ENCODE data around the gene FAM120A.

The FAM120A gene

DNA sequence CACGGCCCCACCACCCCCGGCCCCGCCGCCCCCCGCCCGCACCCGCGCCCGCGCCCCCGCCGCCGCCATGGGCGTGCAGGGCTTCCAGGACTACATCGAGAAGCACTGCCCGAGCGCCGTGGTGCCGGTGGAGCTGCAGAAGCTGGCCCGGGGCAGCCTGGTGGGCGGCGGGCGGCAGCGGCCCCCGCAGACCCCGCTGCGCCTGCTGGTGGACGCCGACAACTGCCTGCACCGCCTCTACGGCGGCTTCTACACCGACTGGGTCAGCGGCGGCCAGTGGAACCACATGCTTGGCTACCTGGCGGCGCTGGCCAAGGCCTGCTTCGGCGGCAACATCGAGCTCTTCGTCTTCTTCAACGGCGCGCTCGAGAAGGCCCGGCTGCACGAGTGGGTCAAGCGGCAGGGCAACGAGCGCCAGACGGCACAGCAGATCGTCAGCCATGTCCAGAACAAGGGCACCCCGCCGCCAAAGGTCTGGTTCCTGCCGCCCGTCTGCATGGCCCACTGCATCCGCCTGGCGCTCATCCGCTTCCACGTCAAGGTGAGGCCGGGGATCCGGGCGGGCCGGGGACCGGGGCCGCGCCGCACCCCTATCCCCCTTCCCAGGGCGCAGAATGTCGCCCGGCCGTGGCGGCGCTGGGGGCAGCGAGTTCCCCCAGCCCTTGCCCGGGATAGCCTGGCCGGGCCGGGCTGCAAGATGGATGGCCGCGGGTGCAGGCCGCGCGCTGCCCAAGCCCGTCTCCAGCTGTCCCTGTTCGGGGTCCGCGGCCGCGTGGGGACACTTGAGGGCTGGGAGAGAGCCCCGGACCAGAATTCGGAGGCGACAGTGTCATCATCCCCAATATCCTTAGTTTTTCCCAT lies 594 bp downstream of the FAM120A start:
- Histone ChIP-seq H3K36me3 (ENCODE audit: control insufficient read depth in 2 of 2, insufficient read depth in 2 of 2, low read length in 2 of 2) (peaks cover 10% of the 10 kb centered on the region in 2 donors), H3K4me3 (ENCODE audit: low read length in 2 of 2) (peak overlapping the region; percentile 88 to 94), H3K27me3 (ENCODE audit: control insufficient read depth in 1 of 2, insufficient read depth in 2 of 2, low read length in 2 of 2) (no peaks in the 10 kb centered on the region), H3K9ac (ENCODE audit: low read length in 2 of 2) (peak overlapping the region; percentile 89 to 91), H3K4me1 (ENCODE audit: control insufficient read depth, insufficient read depth, low read length) (peaks cover 36% of the 10 kb centered on the region), H3K27ac (ENCODE audit: low read length) (peak overlapping the region; percentile 82), H3K9me3 (ENCODE audit: control insufficient read depth in 2 of 2, low read length in 2 of 2) (no peaks in the 10 kb centered on the region)

DNA sequence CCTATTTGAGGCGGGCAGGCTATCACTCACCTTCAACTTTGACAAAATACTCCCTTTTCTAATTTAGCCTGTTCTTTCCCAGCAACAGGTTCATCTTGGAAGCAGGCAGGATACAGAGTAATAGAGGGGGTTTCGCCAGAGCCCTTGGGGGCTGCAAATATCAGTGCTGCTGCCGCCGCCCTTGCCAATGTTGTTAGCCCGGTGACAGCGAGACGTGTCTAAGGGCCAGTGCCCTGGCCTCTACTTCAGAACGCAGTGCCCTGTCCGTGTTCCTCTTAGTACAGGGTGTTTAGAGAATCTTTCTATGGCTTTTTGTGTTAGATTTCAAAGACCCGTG lies 1.2 kb downstream of the FAM120A start:
- Histone ChIP-seq H3K9ac (ENCODE audit: low read length in 2 of 2) (peak overlapping the region; percentile 89 to 91), H3K27me3 (ENCODE audit: control insufficient read depth in 1 of 2, insufficient read depth in 2 of 2, low read length in 2 of 2) (no peaks in the 10 kb centered on the region), H3K27ac (ENCODE audit: low read length) (peak overlapping the region; percentile 82), H3K4me1 (ENCODE audit: control insufficient read depth, insufficient read depth, low read length) (peaks cover 36% of the 10 kb centered on the region), H3K9me3 (ENCODE audit: control insufficient read depth in 2 of 2, low read length in 2 of 2) (no peaks in the 10 kb centered on the region), H3K36me3 (ENCODE audit: control insufficient read depth in 2 of 2, insufficient read depth in 2 of 2, low read length in 2 of 2) (peaks cover 5 to 6% of the 10 kb centered on the region in 2 donors), H3K4me3 (ENCODE audit: low read length in 2 of 2) (peak overlapping the region; percentile 88 to 94)

DNA sequence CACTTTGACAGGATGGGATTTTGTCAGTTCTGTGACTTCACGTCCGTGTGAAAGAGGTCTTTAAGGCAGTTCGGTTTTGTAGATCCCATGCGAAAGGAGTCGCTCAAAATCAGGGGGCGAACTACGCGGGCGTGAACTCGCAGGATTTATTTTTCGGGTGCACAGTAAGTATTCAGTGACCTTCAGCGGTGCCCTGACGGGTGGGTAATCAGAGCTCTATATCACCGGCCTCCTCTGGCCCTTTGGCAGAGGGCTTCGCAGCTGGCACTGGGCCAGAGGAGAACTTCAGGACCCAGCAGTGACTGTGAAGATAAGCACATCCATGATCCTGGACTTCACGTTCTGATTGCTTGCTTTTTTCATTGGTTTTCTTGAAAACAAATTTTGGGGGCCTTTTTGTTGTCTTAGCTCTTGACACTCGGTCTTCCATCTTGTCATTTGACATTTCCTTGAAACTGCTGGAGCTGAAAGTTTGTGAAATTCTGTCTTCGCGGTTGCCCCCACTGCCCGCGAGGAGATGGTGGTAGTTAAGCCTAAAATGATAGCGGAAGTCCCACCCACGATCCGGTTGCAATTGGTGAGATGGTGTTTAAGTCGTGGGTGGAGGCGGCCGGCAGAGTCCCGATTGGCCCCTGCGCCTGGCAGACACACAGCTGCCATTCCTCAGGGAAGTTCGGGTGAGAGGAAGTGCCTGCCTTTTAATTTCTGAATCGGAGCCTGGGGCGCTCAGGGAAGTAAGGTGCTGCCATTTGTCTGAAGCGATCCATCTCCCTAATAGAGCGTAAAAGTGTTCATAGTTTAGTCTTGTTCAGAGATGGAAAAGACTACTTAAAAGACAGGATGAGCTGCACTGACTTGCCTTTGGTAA lies 1.8 kb downstream of the FAM120A start, which contains the start of gene FAM120AOS:
Gene FAM120AOS, minus strand, starts transcription at position 535 of the 868 bp plus-strand sequence. CDS start 872 bp downstream, outside the sequence.
- Histone ChIP-seq H3K4me1 (ENCODE audit: control insufficient read depth, insufficient read depth, low read length) (peaks cover 39% of the 10 kb centered on the region), H3K36me3 (ENCODE audit: control insufficient read depth in 2 of 2, insufficient read depth in 2 of 2, low read length in 2 of 2) (no peaks in the 10 kb centered on the region), H3K4me3 (ENCODE audit: low read length in 2 of 2) (peak within 1 kb of the TSS; percentile 88 to 94), H3K27me3 (ENCODE audit: control insufficient read depth in 1 of 2, insufficient read depth in 2 of 2, low read length in 2 of 2) (no peaks in the 10 kb centered on the region), H3K9me3 (ENCODE audit: control insufficient read depth in 2 of 2, low read length in 2 of 2) (no peaks in the 10 kb centered on the region), H3K27ac (ENCODE audit: low read length) (peak within 1 kb of the TSS; percentile 82), H3K9ac (ENCODE audit: low read length in 2 of 2) (peak within 1 kb of the TSS; percentile 89 to 91)

DNA sequence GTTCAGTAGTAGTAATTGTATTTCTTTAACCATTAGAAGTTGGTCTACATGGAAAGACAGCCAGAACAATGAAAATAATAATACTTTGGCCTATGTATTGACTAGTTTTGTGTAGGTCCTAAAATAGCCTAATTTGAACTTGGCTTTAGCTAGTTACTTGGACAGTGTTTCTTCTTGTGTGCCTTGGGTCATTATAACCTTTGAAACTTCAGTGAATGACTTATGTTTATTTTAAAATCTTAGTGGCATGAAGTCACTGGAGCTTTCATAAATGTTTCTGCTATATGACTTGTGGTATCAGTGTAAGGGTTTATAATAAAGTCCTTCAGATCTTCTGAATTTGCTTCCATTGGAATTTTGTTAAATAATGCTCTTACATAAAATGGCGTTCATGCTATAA lies 4.5 kb downstream of the FAM120A start:
- Histone ChIP-seq H3K9me3 (ENCODE audit: control insufficient read depth in 2 of 2, low read length in 2 of 2) (no peaks in the 10 kb centered on the region), H3K36me3 (ENCODE audit: control insufficient read depth in 2 of 2, insufficient read depth in 2 of 2, low read length in 2 of 2) (no peaks in the 10 kb centered on the region), H3K4me1 (ENCODE audit: control insufficient read depth, insufficient read depth, low read length) (peaks cover 24% of the 10 kb centered on the region), H3K9ac (ENCODE audit: low read length in 2 of 2) (no peak overlapping the region), H3K27me3 (ENCODE audit: control insufficient read depth in 1 of 2, insufficient read depth in 2 of 2, low read length in 2 of 2) (no peaks in the 10 kb centered on the region), H3K4me3 (ENCODE audit: low read length in 2 of 2) (no peak overlapping the region), H3K27ac (ENCODE audit: low read length) (no peak overlapping the region)

DNA sequence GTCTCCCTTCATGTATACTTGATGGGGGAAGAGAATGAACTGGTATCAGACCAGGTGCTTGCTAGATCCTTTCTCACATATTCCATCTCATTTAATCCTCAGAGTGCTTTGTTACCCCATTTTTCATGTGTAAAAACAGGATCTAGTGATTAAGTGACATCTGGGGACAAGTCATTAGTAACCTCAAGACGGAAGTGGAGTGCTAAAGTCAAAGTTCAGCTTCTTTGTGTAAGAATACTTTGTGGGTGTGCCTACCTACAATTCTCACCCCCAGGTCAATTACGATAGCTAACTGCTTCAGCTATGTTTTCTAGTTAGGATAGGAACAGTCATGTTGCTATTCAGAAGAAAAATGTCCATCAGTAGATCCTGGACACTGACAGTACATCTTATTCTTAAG lies 5.0 kb downstream of the FAM120A start:
- no peaks in the 10 kb centered on the region for H3K27me3 ChIP-seq (ENCODE audit: control insufficient read depth in 1 of 2, insufficient read depth in 2 of 2, low read length in 2 of 2)
- no peak overlapping the region for H3K9ac ChIP-seq (ENCODE audit: low read length in 2 of 2)
- no peak overlapping the region for H3K27ac ChIP-seq (ENCODE audit: low read length)
- no peaks in the 10 kb centered on the region for H3K36me3 ChIP-seq (ENCODE audit: control insufficient read depth in 2 of 2, insufficient read depth in 2 of 2, low read length in 2 of 2)
- peaks cover 24% of the 10 kb centered on the region for H3K4me1 ChIP-seq (ENCODE audit: control insufficient read depth, insufficient read depth, low read length)
- H3K9me3 ChIP-seq (ENCODE audit: control insufficient read depth in 2 of 2, low read length in 2 of 2), result no peaks in the 10 kb centered on the region
- H3K4me3 ChIP-seq (ENCODE audit: low read length in 2 of 2), result no peak overlapping the region

DNA sequence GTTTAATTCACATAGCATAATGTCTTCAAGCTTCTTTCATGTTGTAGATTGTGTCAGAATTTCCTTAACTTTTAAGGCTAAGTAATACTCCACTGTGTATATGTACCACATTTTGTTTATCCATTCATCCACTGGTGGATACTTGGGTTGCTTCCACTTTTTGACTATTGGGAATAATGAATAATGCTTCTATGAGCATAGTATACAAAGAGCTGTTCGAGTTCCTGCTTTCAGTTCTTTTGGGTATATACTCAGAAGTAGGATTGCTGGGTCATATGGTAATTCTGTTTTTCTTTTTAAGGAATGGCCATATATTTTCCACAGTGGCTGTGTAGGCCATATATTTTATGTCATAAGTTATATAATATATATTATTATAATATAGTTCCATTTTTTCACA lies 5.5 kb downstream of the FAM120A start:
- Histone ChIP-seq H3K27ac (ENCODE audit: low read length) (no peak overlapping the region), H3K4me3 (ENCODE audit: low read length in 2 of 2) (no peak overlapping the region), H3K4me1 (ENCODE audit: control insufficient read depth, insufficient read depth, low read length) (peaks cover 24% of the 10 kb centered on the region), H3K9me3 (ENCODE audit: control insufficient read depth in 2 of 2, low read length in 2 of 2) (no peaks in the 10 kb centered on the region), H3K9ac (ENCODE audit: low read length in 2 of 2) (no peak overlapping the region), H3K27me3 (ENCODE audit: control insufficient read depth in 1 of 2, insufficient read depth in 2 of 2, low read length in 2 of 2) (no peaks in the 10 kb centered on the region), H3K36me3 (ENCODE audit: control insufficient read depth in 2 of 2, insufficient read depth in 2 of 2, low read length in 2 of 2) (no peaks in the 10 kb centered on the region)

DNA sequence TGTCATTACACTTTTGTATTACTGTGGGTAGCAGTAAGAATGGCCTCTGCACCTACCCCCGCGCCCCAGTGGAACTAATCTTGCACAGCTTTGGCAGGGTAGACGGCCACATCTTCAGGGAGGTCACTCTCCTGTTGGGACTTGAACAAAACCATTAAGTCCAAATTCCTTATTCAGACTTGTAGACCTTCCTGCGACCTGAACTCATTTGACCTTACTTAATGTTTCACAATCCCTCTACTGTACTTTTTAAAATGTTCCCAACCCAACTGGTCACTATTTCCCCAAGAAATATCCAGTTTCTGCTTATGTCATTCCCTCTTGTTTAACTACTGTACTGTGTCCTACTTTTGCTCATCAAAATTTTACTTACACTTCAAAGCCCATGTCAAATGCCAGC lies 7.2 kb downstream of the FAM120A start:
- Histone ChIP-seq H3K9ac (ENCODE audit: low read length in 2 of 2) (no peak overlapping the region), H3K27ac (ENCODE audit: low read length) (no peak overlapping the region), H3K36me3 (ENCODE audit: control insufficient read depth in 2 of 2, insufficient read depth in 2 of 2, low read length in 2 of 2) (no peaks in the 10 kb centered on the region), H3K27me3 (ENCODE audit: control insufficient read depth in 1 of 2, insufficient read depth in 2 of 2, low read length in 2 of 2) (no peaks in the 10 kb centered on the region), H3K9me3 (ENCODE audit: control insufficient read depth in 2 of 2, low read length in 2 of 2) (no peaks in the 10 kb centered on the region), H3K4me3 (ENCODE audit: low read length in 2 of 2) (no peak overlapping the region), H3K4me1 (ENCODE audit: control insufficient read depth, insufficient read depth, low read length) (peaks cover 20% of the 10 kb centered on the region)

DNA sequence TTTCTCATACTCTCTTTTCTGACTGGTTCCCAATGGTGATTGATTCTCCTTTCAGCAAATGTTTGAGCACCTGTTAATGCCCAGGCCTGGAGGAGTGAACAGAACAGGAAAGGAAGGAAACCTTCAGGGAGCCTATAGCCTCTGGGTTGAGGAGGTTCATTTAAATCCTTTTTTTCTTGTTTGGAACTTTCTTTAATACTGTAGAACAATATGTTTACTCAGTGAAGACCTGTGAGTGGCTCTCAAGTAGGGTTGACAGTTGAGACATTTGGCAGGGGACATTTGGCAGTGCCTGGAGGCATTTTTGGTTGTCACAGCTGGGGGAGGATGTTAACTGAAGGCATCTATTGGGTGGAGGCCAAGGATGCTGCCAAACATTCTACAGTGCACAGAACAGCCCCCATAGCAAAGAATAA lies 8.0 kb downstream of the FAM120A start:
- Histone ChIP-seq H3K27ac (ENCODE audit: low read length) (no peak overlapping the region), H3K9ac (ENCODE audit: low read length in 2 of 2) (no peak overlapping the region), H3K4me1 (ENCODE audit: control insufficient read depth, insufficient read depth, low read length) (peaks cover 14% of the 10 kb centered on the region), H3K36me3 (ENCODE audit: control insufficient read depth in 2 of 2, insufficient read depth in 2 of 2, low read length in 2 of 2) (no peaks in the 10 kb centered on the region), H3K4me3 (ENCODE audit: low read length in 2 of 2) (no peak overlapping the region), H3K9me3 (ENCODE audit: control insufficient read depth in 2 of 2, low read length in 2 of 2) (no peaks in the 10 kb centered on the region), H3K27me3 (ENCODE audit: control insufficient read depth in 1 of 2, insufficient read depth in 2 of 2, low read length in 2 of 2) (no peaks in the 10 kb centered on the region)

DNA sequence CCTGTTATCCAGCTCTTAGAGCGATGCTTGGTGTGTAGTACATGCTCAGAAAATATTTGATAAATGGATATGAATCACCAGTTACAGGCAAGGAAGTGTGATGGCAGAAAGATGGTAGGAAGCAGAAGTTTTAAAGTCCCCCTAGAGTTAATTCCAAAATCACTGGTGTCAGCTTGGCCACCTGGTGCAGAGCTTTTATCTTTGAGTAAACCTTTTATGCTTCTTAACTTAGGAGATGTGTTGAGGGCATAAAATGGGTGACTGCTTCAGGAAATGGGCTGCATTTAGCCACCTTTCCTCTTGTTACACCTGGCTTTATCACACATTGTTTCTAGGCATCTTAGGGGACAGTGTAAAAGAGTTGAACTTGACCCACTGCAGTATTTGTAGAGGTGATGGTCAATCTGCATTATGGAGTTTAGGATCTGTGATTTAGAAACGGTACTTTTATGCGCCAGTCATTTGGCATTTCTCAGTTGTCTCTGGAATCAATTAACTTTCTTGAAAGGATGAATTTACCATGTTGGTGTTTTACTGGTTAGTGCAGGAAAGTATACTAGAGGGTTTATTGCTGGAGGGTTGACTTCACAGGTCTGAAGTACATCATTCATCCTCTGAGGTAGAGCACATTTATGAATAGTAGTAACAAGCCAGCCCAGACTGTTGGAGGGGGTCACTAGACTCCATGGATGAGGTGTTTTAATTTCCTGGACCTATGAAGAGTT lies 9.4 kb downstream of the FAM120A start:
- H3K36me3 ChIP-seq (ENCODE audit: control insufficient read depth in 2 of 2, insufficient read depth in 2 of 2, low read length in 2 of 2), result no peaks in the 10 kb centered on the region
- H3K9me3 ChIP-seq (ENCODE audit: control insufficient read depth in 2 of 2, low read length in 2 of 2), result no peaks in the 10 kb centered on the region
- no peaks in the 10 kb centered on the region for H3K27me3 ChIP-seq (ENCODE audit: control insufficient read depth in 1 of 2, insufficient read depth in 2 of 2, low read length in 2 of 2)
- no peak overlapping the region for H3K4me3 ChIP-seq (ENCODE audit: low read length in 2 of 2)
- H3K4me1 ChIP-seq (ENCODE audit: control insufficient read depth, insufficient read depth, low read length), result peaks cover 6% of the 10 kb centered on the region
- no peak overlapping the region for H3K27ac ChIP-seq (ENCODE audit: low read length)
- no peak overlapping the region for H3K9ac ChIP-seq (ENCODE audit: low read length in 2 of 2)

DNA sequence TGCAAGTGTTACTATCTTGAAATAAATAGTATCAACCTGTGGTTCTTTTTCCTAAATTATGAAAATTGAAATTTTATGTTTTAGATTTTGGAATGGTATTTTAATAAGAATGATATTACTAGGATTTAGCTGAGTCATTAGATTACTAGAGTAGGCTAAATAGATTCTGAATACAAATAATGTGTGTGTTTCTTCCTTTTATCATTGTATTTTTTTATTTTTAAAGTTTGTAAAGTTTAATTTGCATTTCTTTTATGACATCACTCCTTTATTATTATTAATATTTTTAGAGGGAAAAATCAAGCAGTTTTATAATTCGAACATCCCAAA lies 9.9 kb downstream of the FAM120A start:
- H3K27me3 ChIP-seq (ENCODE audit: control insufficient read depth in 1 of 2, insufficient read depth in 2 of 2, low read length in 2 of 2), result no peaks in the 10 kb centered on the region
- H3K4me1 ChIP-seq (ENCODE audit: control insufficient read depth, insufficient read depth, low read length), result peaks cover 10% of the 10 kb centered on the region
- H3K27ac ChIP-seq (ENCODE audit: low read length), result no peak overlapping the region

More for the DNA sequence above, 9.9 kb downstream of the FAM120A start:
- Histone ChIP-seq H3K36me3 (ENCODE audit: control insufficient read depth in 2 of 2, insufficient read depth in 2 of 2, low read length in 2 of 2) (no peaks in the 10 kb centered on the region), H3K9me3 (ENCODE audit: control insufficient read depth in 2 of 2, low read length in 2 of 2) (no peaks in the 10 kb centered on the region), H3K4me3 (ENCODE audit: low read length in 2 of 2) (no peak overlapping the region), H3K9ac (ENCODE audit: low read length in 2 of 2) (no peak overlapping the region)

Measured in stomach smooth muscle (tissue), 2 donors.